ENCODE results near the gene ALDH1A3. TPM values are rescaled to one million over a fixed set of nuclear protein-coding genes. Genes with fewer than 3 reads are reported as not detected.

The ALDH1A3 gene
- total and polyA plus RNA-seq, 2 of the 4 experiments (the other 2 are of a cell fraction): 3.1 to 5.0 TPM

GRCh38 chr15:100922192-100923040 is 42.8 kb downstream of the ALDH1A3 start:
- Histone ChIP-seq H3K9me1 (ENCODE audit: insufficient read depth, low read length) (no peaks in the 10 kb centered on the region), H2BK120ac (ENCODE audit: low read depth, low read length) (no peak overlapping the region), H3K9ac (ENCODE audit: low read depth, low read length) (no peak overlapping the region), H4K8ac (ENCODE audit: low read depth in 2 of 2, low read length in 2 of 2) (no peak overlapping the region), H3K4me3 (ENCODE audit: insufficient read depth, low read depth, low read length) (no peak overlapping the region), H3K4me2 (ENCODE audit: low read depth, low read length) (no peak overlapping the region), H3K27me3 (ENCODE audit: control insufficient read depth, insufficient read depth, low read length) (no peaks in the 10 kb centered on the region), H3K23ac (ENCODE audit: low read depth, low read length) (no peak overlapping the region), H2BK5ac (ENCODE audit: low read depth, low read length, poor library complexity, severe bottlenecking) (no peak overlapping the region), H3K36me3 (ENCODE audit: control insufficient read depth, insufficient read depth, low read length) (peaks cover 10% of the 10 kb centered on the region), H3K56ac (ENCODE audit: extremely low read depth, insufficient read depth, low read length) (no peak overlapping the region), H3K9me3 (ENCODE audit: control insufficient read depth, insufficient read depth, low read length) (no peaks in the 10 kb centered on the region), H3K14ac (replicated peaks; ENCODE audit: low read depth, low read length) (no peak overlapping the region), H3K27ac (ENCODE audit: insufficient read depth, low read length) (no peak overlapping the region), H2BK20ac (ENCODE audit: low read depth, low read length) (no peak overlapping the region), H4K20me1 (ENCODE audit: insufficient read depth, low read length) (no peaks in the 10 kb centered on the region), H2BK15ac (ENCODE audit: low read depth, low read length) (no peak overlapping the region), H3K4ac (ENCODE audit: low read depth, low read length) (no peak overlapping the region), H3K4me1 (ENCODE audit: control insufficient read depth, insufficient read depth, low read length) (no peaks in the 10 kb centered on the region; the same call in 1 of the 2 replicates), H4K91ac (ENCODE audit: insufficient read depth, low read depth, low read length) (no peak overlapping the region), H3K18ac (ENCODE audit: low read depth, low read length) (no peak overlapping the region), H3K79me1 (ENCODE audit: low read depth in 1 of 2, low read length in 2 of 2) (peaks cover 16 to 24% of the 10 kb centered on the region in 2 experiments), H2AK9ac (replicated peaks; ENCODE audit: low read depth, low read length, poor library complexity) (no peak overlapping the region), H4K5ac (ENCODE audit: low read depth, low read length) (no peak overlapping the region), H2AK5ac (ENCODE audit: low read depth, low read length) (no peak overlapping the region), H2AFZ (replicated peaks; ENCODE audit: low read length, poor library complexity) (no peak overlapping the region)
- ChIA-PET POLR2A (ENCODE audit: unreplicated experiment) (no interaction called here), CTCF (interaction anchor here (1.2 kb wide), 1 partner anchor 36 kb away, joined by 3 read pairs; no protein-coding TSS in a partner anchor)
- DNase-seq (no peak), ATAC-seq (ENCODE audit: low read depth) (no peak)
- no TSS peak for BruUV-seq (replicated peaks)
- WGBS, 2 experiments (ENCODE audit: extremely low coverage in 2 of 2, insufficient read length in 1 of 2): 64% methylated on average over 4 of the region's 13 CpGs; no CpG with 5 or more reads in 1 of the 2 experiments
- intact Hi-C loops (cut with micrococcal nuclease): no loop called here
- in situ Hi-C loops (cut with MboI; ENCODE audit: low sequenced_read_pairs): loop anchor here (25.0 kb wide), 1 partner anchor 340 kb away; the partner anchor contains the start of gene CHSY1
- dilution Hi-C loops (cut with HindIII; ENCODE audit: low sequenced_read_pairs, unreplicated experiment): no loop called here
- TF ChIP-seq NFE2L2 (IDR thresholded peaks at IDR 0.05; ENCODE audit: low read depth, low read length): no peak
- TF ChIP-seq MAFK (IDR thresholded peaks at IDR 0.05; ENCODE audit: low read depth, low read length): no peak
- no peak for TF ChIP-seq MXI1 (IDR thresholded peaks at IDR 0.05; ENCODE audit: borderline replicate concordance, low read depth, low read length)
- no peak for TF ChIP-seq USF2 (IDR thresholded peaks at IDR 0.05; ENCODE audit: low read depth, low read length)
- no peak for TF ChIP-seq MAZ (IDR thresholded peaks at IDR 0.05; ENCODE audit: borderline replicate concordance, low read depth, low read length)
- no peak for TF ChIP-seq CHD1 (IDR thresholded peaks at IDR 0.05; ENCODE audit: low read depth, low read length)
- TF ChIP-seq RAD21 (IDR thresholded peaks at IDR 0.05; ENCODE audit: low read length): no peak
- TF ChIP-seq FOS (IDR thresholded peaks at IDR 0.05; ENCODE audit: low read depth, low read length): no peak
- no peak for TF ChIP-seq ELK1 (IDR thresholded peaks at IDR 0.05; ENCODE audit: borderline replicate concordance, low read depth, low read length)
- TF ChIP-seq POLR2A (IDR thresholded peaks at IDR 0.05; ENCODE audit: low read depth, low read length): no peak
- no peak for TF ChIP-seq BHLHE40 (IDR thresholded peaks at IDR 0.05; ENCODE audit: low read depth, low read length)
- no peak for TF ChIP-seq CEBPB (IDR thresholded peaks at IDR 0.05; ENCODE audit: low read depth, low read length)
- no peak for TF ChIP-seq CTCF (conservative IDR thresholded peaks at IDR 0.05; ENCODE audit: low read depth, low read length)
- no peak for TF ChIP-seq RFX5 (IDR thresholded peaks at IDR 0.05; ENCODE audit: low read depth, low read length)
- no peak for TF ChIP-seq RCOR1 (IDR thresholded peaks at IDR 0.05; ENCODE audit: insufficient replicate concordance, low read length)

Measured in IMR-90 (cell line).